ENCODE measurements around the gene PRR14L.

DNA sequence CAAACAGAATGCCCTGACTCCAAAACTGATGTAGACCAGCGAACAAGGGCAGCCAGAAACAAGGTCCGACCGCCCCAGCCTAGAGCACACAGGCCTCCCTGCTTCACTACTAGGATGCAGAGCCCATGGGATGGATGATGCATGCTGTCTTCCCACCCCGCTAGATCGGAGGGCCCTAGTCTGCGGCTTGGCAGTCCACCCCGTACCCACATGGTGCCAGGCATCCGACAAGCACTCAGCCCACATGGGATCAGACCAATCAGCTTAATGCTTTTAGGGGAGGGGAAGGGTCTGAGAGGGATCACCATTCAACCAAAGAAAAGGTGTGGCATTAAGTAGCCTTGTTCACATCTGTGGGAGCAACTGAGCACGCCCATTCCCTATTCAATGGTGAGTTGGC is 118.5 kb downstream of the PRR14L start:
- TF ChIP-seq, protein P1, sequence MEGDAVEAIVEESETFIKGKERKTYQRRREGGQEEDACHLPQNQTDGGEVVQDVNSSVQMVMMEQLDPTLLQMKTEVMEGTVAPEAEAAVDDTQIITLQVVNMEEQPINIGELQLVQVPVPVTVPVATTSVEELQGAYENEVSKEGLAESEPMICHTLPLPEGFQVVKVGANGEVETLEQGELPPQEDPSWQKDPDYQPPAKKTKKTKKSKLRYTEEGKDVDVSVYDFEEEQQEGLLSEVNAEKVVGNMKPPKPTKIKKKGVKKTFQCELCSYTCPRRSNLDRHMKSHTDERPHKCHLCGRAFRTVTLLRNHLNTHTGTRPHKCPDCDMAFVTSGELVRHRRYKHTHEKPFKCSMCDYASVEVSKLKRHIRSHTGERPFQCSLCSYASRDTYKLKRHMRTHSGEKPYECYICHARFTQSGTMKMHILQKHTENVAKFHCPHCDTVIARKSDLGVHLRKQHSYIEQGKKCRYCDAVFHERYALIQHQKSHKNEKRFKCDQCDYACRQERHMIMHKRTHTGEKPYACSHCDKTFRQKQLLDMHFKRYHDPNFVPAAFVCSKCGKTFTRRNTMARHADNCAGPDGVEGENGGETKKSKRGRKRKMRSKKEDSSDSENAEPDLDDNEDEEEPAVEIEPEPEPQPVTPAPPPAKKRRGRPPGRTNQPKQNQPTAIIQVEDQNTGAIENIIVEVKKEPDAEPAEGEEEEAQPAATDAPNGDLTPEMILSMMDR (IDR thresholded peaks at IDR 0.05): no peak
- TF ChIP-seq POLR2A (IDR thresholded peaks at IDR 0.05): no peak

Data from testis (tissue), 2 donors.